Right hindlimb (tissue), 1 donor: ENCODE measurements around the gene SLC47A1.
A peak's percentile ranks its signal among the peaks of the same experiment; 100 is the strongest.
"Not testable (repeated sequence)": the region's sequence is repeated elsewhere in the genome, so short reads cannot be mapped to it uniquely, and the experiment has no call there.

Source experiments
- DNase-seq: peaks from one replicate; pipeline ENCODE4 v3.0.0-alpha.2; 2018

Gene SLC47A1

GRCh38 chr17:19558946-19559345 is 25.3 kb downstream of the SLC47A1 start:
- DNase-seq, result no peak

GRCh38 chr17:19561697-19562318 is 28.2 kb downstream of the SLC47A1 start:
- no peak for DNase-seq

GRCh38 chr17:19565817-19566575 is 32.3 kb downstream of the SLC47A1 start:
- DNase-seq, result no peak

- no peak for DNase-seq
Observed at GRCh38 chr17:19567216-19568015, 33.8 kb downstream of the SLC47A1 start.

- DNase-seq, result no peak
Observed at GRCh38 chr17:19568016-19568350, 34.3 kb downstream of the SLC47A1 start.

GRCh38 chr17:19569785-19570543 is 36.3 kb downstream of the SLC47A1 start:
- DNase-seq, result no peak

GRCh38 chr17:19570544-19571062 is 36.9 kb downstream of the SLC47A1 start:
- DNase-seq, result no peak

GRCh38 chr17:19573075-19573474 is 39.4 kb downstream of the SLC47A1 start:
- DNase-seq, result no peak

GRCh38 chr17:19574956-19575355 is 41.3 kb downstream of the SLC47A1 start:
- no peak for DNase-seq

- DNase-seq, result no peak
Observed at GRCh38 chr17:19578545-19578944, 44.9 kb downstream of the SLC47A1 start.

- no peak for DNase-seq
Observed at GRCh38 chr17:19579192-19579761, 45.6 kb downstream of the SLC47A1 start.

GRCh38 chr17:19579867-19580565 is 46.4 kb downstream of the SLC47A1 start:
- DNase-seq, result peak; percentile 51

GRCh38 chr17:19580566-19580920 is 46.9 kb downstream of the SLC47A1 start:
- not testable (repeated sequence) for DNase-seq

GRCh38 chr17:19582152-19582551 is 48.5 kb downstream of the SLC47A1 start:
- DNase-seq, result not testable (repeated sequence)

GRCh38 chr17:19583871-19584270 is 50.2 kb downstream of the SLC47A1 start:
- DNase-seq, result no peak

GRCh38 chr17:19590451-19590850 is 56.8 kb downstream of the SLC47A1 start:
- DNase-seq, result no peak

GRCh38 chr17:19590912-19591551 is 57.4 kb downstream of the SLC47A1 start:
- no peak for DNase-seq

GRCh38 chr17:19592316-19592715 is 58.7 kb downstream of the SLC47A1 start:
- DNase-seq, result no peak

GRCh38 chr17:19596869-19597268 is 63.2 kb downstream of the SLC47A1 start:
- no peak for DNase-seq

- no peak for DNase-seq
Observed at GRCh38 chr17:19610311-19610710, 76.7 kb downstream of the SLC47A1 start.

- DNase-seq, result no peak
Observed at GRCh38 chr17:19610879-19611278, 77.2 kb downstream of the SLC47A1 start.
